HepG2 (cell line): ENCODE data around the gene CCL27. TPM values are rescaled to one million over a fixed set of nuclear protein-coding genes. Genes with fewer than 3 reads are reported as not detected.

Experiments
- ELF3 ChIP-seq: IDR thresholded peaks from 2 replicates; pipeline ENCODE4 v1.6.1; 2016; ENCODE audit warnings: missing genetic modification reagents, missing compliant biosample characterization
- GABPA ChIP-seq, 2 experiments: IDR thresholded peaks; 2 replicates each; pipeline ENCODE4 v1.6.1; 2011 to 2016; ENCODE audit warnings: low read depth in 2 of 2, low read length in 1 of 2, missing biosample characterization in 1 of 2, missing genetic modification characterization in 1 of 2
- GFI1 ChIP-seq: sonication (generic); formaldehyde crosslinking; IDR thresholded peaks from 2 replicates; pipeline ENCODE4 v1.5.0; 2020; ENCODE audit warnings: missing genetic modification reagents, mild to moderate bottlenecking, borderline replicate concordance
- GTF2F1 ChIP-seq: fragments of 150-350 bp; IDR thresholded peaks from 2 replicates; pipeline ENCODE4 v1.6.1; 2014; ENCODE audit warnings: low read length
- HOXA7 ChIP-seq: sonication (generic); formaldehyde crosslinking; IDR thresholded peaks from 2 replicates; pipeline ENCODE4 v1.8.1; 2022; ENCODE audit warnings: mild to moderate bottlenecking, missing genetic modification reagents, moderate library complexity
- IRF9 ChIP-seq: sonication (generic); formaldehyde crosslinking; IDR thresholded peaks from 2 replicates; pipeline ENCODE4 v1.8.0; 2022; ENCODE audit warnings: missing genetic modification reagents, mild to moderate bottlenecking, borderline replicate concordance
- NR2C2 ChIP-seq: sonication (generic); formaldehyde crosslinking; IDR thresholded peaks from 2 replicates; pipeline ENCODE4 v1.4.0; 2020; ENCODE audit warnings: missing genetic modification reagents, mild to moderate bottlenecking, moderate library complexity, borderline replicate concordance
- POLR2G ChIP-seq: fragments of 200-400 bp; formaldehyde crosslinking; IDR thresholded peaks from 2 replicates; pipeline ENCODE4 v1.6.1; 2018; ENCODE audit warnings: mild to moderate bottlenecking, low read depth, low read length, moderate library complexity
- RAD21 ChIP-seq: fragments of 450-650 bp; formaldehyde crosslinking; IDR thresholded peaks from 2 replicates; pipeline ENCODE4 v1.5.0; 2020; ENCODE audit warnings: mild to moderate bottlenecking
- RELA ChIP-seq: sonication (generic); formaldehyde crosslinking; IDR thresholded peaks from 2 replicates; pipeline ENCODE4 v1.4.0; 2020; ENCODE audit warnings: missing genetic modification reagents
- RFX5 ChIP-seq: IDR thresholded peaks from 2 replicates; pipeline ENCODE4 v1.6.1; 2011; ENCODE audit warnings: low read depth, low read length, improper control_type of control experiment
- STAG1 ChIP-seq: sonication (generic); formaldehyde crosslinking; IDR thresholded peaks from 2 replicates; pipeline ENCODE4 v1.4.0; 2020; ENCODE audit warnings: missing genetic modification reagents
- TARDBP ChIP-seq: sonication (generic); formaldehyde crosslinking; IDR thresholded peaks from 2 replicates; pipeline ENCODE4 v1.8.0; 2022; ENCODE audit warnings: mild to moderate bottlenecking, missing genetic modification reagents
- THRA ChIP-seq: sonication (generic); formaldehyde crosslinking; IDR thresholded peaks from 2 replicates; pipeline ENCODE4 v1.4.0; 2020; ENCODE audit warnings: missing genetic modification reagents, borderline replicate concordance
- ZBTB34 ChIP-seq: sonication (generic); formaldehyde crosslinking; IDR thresholded peaks from 2 replicates; pipeline ENCODE4 v1.8.0; 2022; ENCODE audit warnings: mild to moderate bottlenecking, missing genetic modification reagents
- ZGPAT ChIP-seq: IDR thresholded peaks from 2 replicates; pipeline ENCODE4 v1.6.1; 2016; ENCODE audit warnings: mild to moderate bottlenecking
- ZNF547 ChIP-seq: sonication (generic); formaldehyde crosslinking; IDR thresholded peaks from 2 replicates; pipeline ENCODE4 v1.5.1; 2020; ENCODE audit warnings: mild to moderate bottlenecking, missing genetic modification reagents
- ZNF577 ChIP-seq: sonication (generic); formaldehyde crosslinking; IDR thresholded peaks from 2 replicates; pipeline ENCODE4 v1.4.0; 2020; ENCODE audit warnings: mild to moderate bottlenecking, low read depth, missing genetic modification reagents, borderline replicate concordance
- ZNF580 ChIP-seq: IDR thresholded peaks from 2 replicates; pipeline ENCODE4 v1.6.1; 2016; ENCODE audit warnings: low read depth, borderline replicate concordance
- ZNF720 ChIP-seq: sonication (generic); formaldehyde crosslinking; IDR thresholded peaks from 2 replicates; pipeline ENCODE4 v1.4.0; 2020; ENCODE audit warnings: missing genetic modification reagents
- ZNF775 ChIP-seq: sonication (generic); formaldehyde crosslinking; IDR thresholded peaks from 2 replicates; pipeline ENCODE4 v1.4.0; 2020; ENCODE audit warnings: missing genetic modification reagents, mild to moderate bottlenecking, moderate library complexity, borderline replicate concordance
- ZNF776 ChIP-seq: sonication (generic); formaldehyde crosslinking; IDR thresholded peaks from 2 replicates; pipeline ENCODE4 v1.4.0; 2020; ENCODE audit warnings: mild to moderate bottlenecking, missing genetic modification reagents
- ZNF784 ChIP-seq: sonication (generic); formaldehyde crosslinking; IDR thresholded peaks from 2 replicates; pipeline ENCODE4 v1.5.1; 2020; ENCODE audit warnings: missing genetic modification reagents, mild to moderate bottlenecking, borderline replicate concordance
- ZSCAN30 ChIP-seq: sonication (generic); formaldehyde crosslinking; IDR thresholded peaks from 2 replicates; pipeline ENCODE4 v1.5.0; 2020; ENCODE audit warnings: mild to moderate bottlenecking, missing genetic modification reagents
- polyA plus RNA-seq, 8 experiments: library from polyadenylated mRNA; depleted of rRNA in 3 of 8; stranded (reverse) in 7 of 8; unstranded in 1 of 8; fragments of >200 nt; fragmentation: Illumina TruSeq in 4 of 8; extraction: Trizol in 4 of 8; gene quantifications; 2 replicates each; pipeline versions ENCODE4 v1.2.1 to v1.2.3, GENCODE V29; 2011 to 2016; ENCODE audit warnings: low read depth in 4 of 8, missing spikeins in 1 of 8, mixed read lengths in 1 of 8; ENCODE audit not compliant: insufficient read depth in 1 of 8
- total RNA-seq, 5 experiments: library from RNA; depleted of rRNA; stranded (reverse); fragments of >200 nt; fragmentation: Illumina TruSeq; extraction: Trizol; gene quantifications; 2 replicates each; pipeline ENCODE4 v1.2.3, GENCODE V29; 2016; ENCODE audit warnings: low read depth in 1 of 5

The CCL27 gene
- total and polyA plus RNA-seq, 2 of the 13 experiments (the other 11 are each of a cell fraction or from before 2014, with no cell fraction given): not detected

- TF ChIP-seq THRA (CRISPR knock-in tag): peak; percentile 49; the same call in 1 of the 2 replicates
- no peak for TF ChIP-seq TARDBP (CRISPR knock-in tag)
- no peak for TF ChIP-seq GABPA (IDR thresholded peaks at IDR 0.05; ENCODE audit: low read depth, low read length)
- TF ChIP-seq GABPA (CRISPR knock-in tag; IDR thresholded peaks at IDR 0.05; ENCODE audit: low read depth): 0 out of 2 replicates have a peak, but pooled peaks have one; percentile 15
- peak; percentile 15; the same call in 1 of the 2 replicates for TF ChIP-seq ZNF784 (CRISPR knock-in tag)
- no peak for TF ChIP-seq NR2C2
- TF ChIP-seq ZNF776 (CRISPR knock-in tag): no peak
- no peak for TF ChIP-seq ZNF720 (CRISPR knock-in tag)
- TF ChIP-seq ZSCAN30: no peak
- peak; percentile 23; the same call in 1 of the 2 replicates for TF ChIP-seq ZGPAT (CRISPR knock-in tag)
- no peak for TF ChIP-seq RFX5
- TF ChIP-seq GTF2F1: no peak
- no peak for TF ChIP-seq GFI1 (CRISPR knock-in tag)
- peak; percentile 78 for TF ChIP-seq STAG1 (CRISPR knock-in tag)
- TF ChIP-seq RELA: no peak
- no peak for TF ChIP-seq IRF9 (CRISPR knock-in tag)
- TF ChIP-seq ZNF577 (CRISPR knock-in tag): no peak
- TF ChIP-seq ZBTB34 (CRISPR knock-in tag): no peak
- TF ChIP-seq ZNF580 (CRISPR knock-in tag): peak; percentile 46; the same call in 1 of the 2 replicates
- TF ChIP-seq HOXA7 (CRISPR knock-in tag): no peak
- TF ChIP-seq ELF3 (CRISPR knock-in tag): no peak
- 0 out of 2 replicates have a peak, but pooled peaks have one; percentile 13 for TF ChIP-seq POLR2G
- no peak for TF ChIP-seq ZNF547 (CRISPR knock-in tag)
- peak; percentile 75 for TF ChIP-seq RAD21
- TF ChIP-seq ZNF775 (CRISPR knock-in tag): no peak
These were observed 28.5 kb downstream of the CCL27 start (continued) for GRCh38 chr9:34633851-34634550.
